K562 (cell line): ENCODE data around the gene STK33. TPM values are rescaled to one million over a fixed set of nuclear protein-coding genes. Genes with fewer than 3 reads are reported as not detected.

Source experiments
- ATAC-seq: fragments of 200-7000 bp; cut with Tn5 transposase; 3 replicates; pipeline ENCODE4 v1.9.1; 2020; ENCODE audit warnings: moderate library complexity
- BruUV-seq: library from RNA; stranded (reverse); fragments of 400-500 nt; replicated peaks from 2 replicates; lab custom pipeline; 2021; lab: Mats Ljungman, UMichigan
- CTCF ChIA-PET: fragments of 300-600 bp; formaldehyde crosslinking; extraction: SDS; loops from one replicate; lab custom pipeline; 2021; ENCODE audit warnings: low intra/inter-chr PET ratio; lab: Yijun Ruan, JAX
- POLR2A ChIA-PET: fragments of 300-600, 350-650 bp; sonication (Branson Sonifier 250); formaldehyde crosslinking; extraction: SDS; loops from one replicate; lab custom pipeline; 2021; ENCODE audit warnings: antibody characterized with exemption, inconsistent platforms; lab: Yijun Ruan, JAX
- DNase-seq, 4 experiments: peaks; one replicate each; pipeline versions ENCODE4 v3.0.0 to v3.0.0-alpha.2; 2011 to 2018; ENCODE audit warnings: low spot score in 3 of 4, mixed read lengths in 3 of 4; ENCODE audit errors: extremely low read depth in 1 of 4
- FAIRE-seq: peaks from 2 replicates; lab custom pipeline; 2011; peaks lifted over from hg19 to GRCh38; lab: Jason Lieb, UNC
- H2AFZ ChIP-seq: 2 replicates; pipeline ENCODE4 v1.6.0; 2011; ENCODE audit warnings: low read depth, low read length, control low read depth, inconsistent platforms
- H3K27ac ChIP-seq: fragments of 200-600 bp; 3 replicates; pipeline ENCODE4 v1.8.0; 2011; ENCODE audit warnings: low read depth, mild to moderate bottlenecking, control low read depth, inconsistent platforms, low read length, moderate library complexity, mixed read lengths; ENCODE audit errors: extremely low read depth
- H3K27me3 ChIP-seq, 2 experiments: fragments of 300-600 bp in 1 of 2; 2 replicates in 1 of 2; 3 replicates in 1 of 2; pipeline versions ENCODE4 v1.6.0 to v1.8.0; 2011; ENCODE audit warnings: inconsistent platforms in 2 of 2, low read length in 2 of 2, mild to moderate bottlenecking in 1 of 2, mixed read lengths in 1 of 2, moderate library complexity in 1 of 2; ENCODE audit not compliant: control insufficient read depth in 2 of 2, insufficient read depth in 2 of 2
- H3K36me3 ChIP-seq: fragments of 300-600 bp; 3 replicates; pipeline ENCODE4 v1.8.0; 2011; ENCODE audit warnings: mild to moderate bottlenecking, low read length, inconsistent platforms; ENCODE audit not compliant: control insufficient read depth, insufficient read depth
- H3K4me1 ChIP-seq, 2 experiments: fragments of 200-600 bp in 1 of 2; replicated peaks in 1 of 2; 2 replicates in 1 of 2; 3 replicates in 1 of 2; pipeline versions ENCODE4 v1.5.1 to v1.8.0; 2011; ENCODE audit warnings: inconsistent platforms in 2 of 2, low read length in 2 of 2, mild to moderate bottlenecking in 1 of 2, mixed read lengths in 1 of 2, moderate library complexity in 1 of 2; ENCODE audit not compliant: control insufficient read depth in 2 of 2, insufficient read depth in 2 of 2
- H3K4me2 ChIP-seq: 2 replicates; pipeline ENCODE4 v1.6.1; 2011; ENCODE audit warnings: low read length, control low read depth, inconsistent platforms, mixed read lengths; ENCODE audit not compliant: insufficient read depth
- H3K4me3 ChIP-seq: fragments of 200-600 bp; sonication (generic), shearing (Covaris generic); 2 replicates; pipeline ENCODE4 v1.5.1; 2016; ENCODE audit warnings: control low read depth, inconsistent platforms
- H3K79me2 ChIP-seq: fragments of 200-600 bp; 3 replicates; pipeline ENCODE4 v1.8.0; 2011; ENCODE audit warnings: low read length, inconsistent platforms; ENCODE audit not compliant: control insufficient read depth, insufficient read depth
- H3K9ac ChIP-seq, 2 experiments: 2 replicates each; pipeline versions ENCODE4 v1.6.0 to v1.6.1; 2011; ENCODE audit warnings: low read depth in 2 of 2, low read length in 2 of 2, control low read depth in 1 of 2, inconsistent platforms in 1 of 2, mild to moderate bottlenecking in 1 of 2, mixed read lengths in 1 of 2; ENCODE audit not compliant: insufficient read depth in 1 of 2
- H3K9me1 ChIP-seq: one replicate; pipeline ENCODE4 v1.6.0; 2011; ENCODE audit warnings: inconsistent platforms, mild to moderate bottlenecking, low read length, moderate library complexity; ENCODE audit not compliant: control insufficient read depth, insufficient read depth
- H3K9me3 ChIP-seq: replicated peaks from 2 replicates; pipeline ENCODE4 v1.5.1; 2011; ENCODE audit warnings: low read depth, low read length, inconsistent platforms; ENCODE audit not compliant: control insufficient read depth, insufficient read depth
- H4K20me1 ChIP-seq: replicated peaks from 2 replicates; pipeline ENCODE4 v1.6.1; 2011; ENCODE audit warnings: low read length, inconsistent platforms, mixed read lengths; ENCODE audit not compliant: control insufficient read depth, insufficient read depth
- BCOR ChIP-seq: fragments of 450-650 bp; IDR thresholded peaks from 2 replicates; pipeline ENCODE4 v1.6.1; 2016
- CHCHD3 ChIP-seq: fragments of 250-450 bp; sonication (Bioruptor Pico); IDR thresholded peaks from 2 replicates; pipeline ENCODE4 v2.1.2; 2022; ENCODE audit warnings: mild to moderate bottlenecking
- PHF21A ChIP-seq: fragments of 450-650 bp; IDR thresholded peaks from 2 replicates; pipeline ENCODE4 v1.6.1; 2017; ENCODE audit warnings: low read depth, borderline replicate concordance
- SP1 ChIP-seq: sonication (generic); formaldehyde crosslinking; IDR thresholded peaks from 2 replicates; pipeline ENCODE4 v1.8.1; 2022; ENCODE audit warnings: mild to moderate bottlenecking, missing genetic modification reagents
- TFAM ChIP-seq: fragments of 250-450 bp; sonication (Bioruptor Pico); conservative IDR thresholded peaks from 2 replicates; pipeline ENCODE4 v1.5.0; 2021; ENCODE audit warnings: mild to moderate bottlenecking, moderate library complexity
- ZNF75A ChIP-seq: fragments of 450-650 bp; formaldehyde crosslinking; IDR thresholded peaks from 2 replicates; pipeline ENCODE4 v1.4.0; 2020; ENCODE audit warnings: mild to moderate bottlenecking
- WGBS: fragments of 100-300 bp; shearing (Covaris generic); methylation state at CpG from one replicate; pipeline ENCODE4 v1.1.6; 2016; ENCODE audit warnings: low coverage, mixed read lengths; ENCODE audit not compliant: insufficient coverage; ENCODE audit errors: missing lambda C conversion rate; 5-methylcytosine and 5-hydroxymethylcytosine counted together
- in situ Hi-C: fragments of 300-500 bp; cut with MboI; formaldehyde crosslinking; loops from 4 replicates; pipeline ENCODE4 v1.15.0; 2018; ENCODE audit warnings: inconsistent platforms, mixed read lengths
- intact Hi-C: fragments of 100-400 bp; cut with micrococcal nuclease; formaldehyde crosslinking; loops from 2 replicates; pipeline ENCODE4 v1.14.2; 2022
- polyA plus RNA-seq, 8 experiments: library from polyadenylated mRNA; depleted of rRNA in 4 of 8; stranded (reverse) in 5 of 8; unstranded in 3 of 8; fragments of >200 nt; fragmentation: Nextera tagmentation in 2 of 8; fragmentation: Illumina TruSeq in 1 of 8; extraction: Ambion mirVana in 2 of 8; extraction: Trizol in 1 of 8; gene quantifications; 2 replicates each; pipeline versions ENCODE4 v1.2.1 to v1.2.3, GENCODE V29; 2011 to 2014; ENCODE audit warnings: inconsistent platforms in 1 of 8, missing spikeins in 1 of 8
- total RNA-seq, 7 experiments: library from RNA; depleted of rRNA in 6 of 7; stranded (reverse); fragments of >200 nt in 6 of 7; fragmentation: Illumina TruSeq in 2 of 7; extraction: Trizol in 2 of 7; gene quantifications; 2 replicates each; pipeline versions ENCODE4 v1.2.1 to v1.2.3, GENCODE V29; 2011 to 2021; ENCODE audit warnings: low replicate concordance in 1 of 7
- TF ChIP-seq, protein P1 (sequence below): fragments of 450-650 bp; formaldehyde crosslinking; IDR thresholded peaks from 2 replicates; pipeline ENCODE4 v1.4.0; 2020; ENCODE audit warnings: mild to moderate bottlenecking

Gene STK33
- total and polyA plus RNA-seq, 9 of the 15 experiments (the other 6 are each of a cell fraction or from before 2014, with no cell fraction given): not detected

DNA sequence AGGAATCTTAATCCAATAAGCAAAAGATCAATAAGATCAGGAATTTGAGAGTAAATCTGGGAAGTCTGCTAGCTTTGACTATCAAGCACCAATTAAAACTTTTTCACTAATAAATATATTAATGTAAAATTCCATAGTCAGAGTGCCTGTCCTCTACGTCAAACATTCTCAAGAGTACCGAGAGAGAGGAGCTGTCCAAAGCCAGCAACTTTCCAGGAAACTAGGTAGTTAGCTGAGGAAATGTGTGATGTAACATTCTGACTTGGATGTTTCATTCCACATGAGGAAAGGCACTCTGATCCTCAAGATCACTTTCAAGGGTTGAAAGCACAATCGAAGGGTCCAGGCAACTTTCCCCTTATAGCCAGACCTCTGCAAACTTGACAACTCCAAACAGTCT, 113.2 kb downstream of the STK33 start:
- Histone ChIP-seq H3K79me2 (no peaks in the 10 kb centered on the region), H2AFZ (no peak overlapping the region), H3K4me3 (no peak overlapping the region), H4K20me1 (no peaks in the 10 kb centered on the region), H3K9ac (no peak overlapping the region), H3K36me3 (no peaks in the 10 kb centered on the region), H3K27ac (no peak overlapping the region)
- in situ Hi-C loops: no loop called here
- no peak for DNase-seq
- ChIA-PET POLR2A (no interaction called here), CTCF (no interaction called here)
- TF ChIP-seq TFAM (CRISPR knock-in tag): no peak
- TF ChIP-seq SP1 (CRISPR knock-in tag): no peak
- no peak for TF ChIP-seq BCOR
- no peak for TF ChIP-seq PHF21A
- TF ChIP-seq ZNF75A (CRISPR knock-in tag): no peak
- TF ChIP-seq, protein P1, sequence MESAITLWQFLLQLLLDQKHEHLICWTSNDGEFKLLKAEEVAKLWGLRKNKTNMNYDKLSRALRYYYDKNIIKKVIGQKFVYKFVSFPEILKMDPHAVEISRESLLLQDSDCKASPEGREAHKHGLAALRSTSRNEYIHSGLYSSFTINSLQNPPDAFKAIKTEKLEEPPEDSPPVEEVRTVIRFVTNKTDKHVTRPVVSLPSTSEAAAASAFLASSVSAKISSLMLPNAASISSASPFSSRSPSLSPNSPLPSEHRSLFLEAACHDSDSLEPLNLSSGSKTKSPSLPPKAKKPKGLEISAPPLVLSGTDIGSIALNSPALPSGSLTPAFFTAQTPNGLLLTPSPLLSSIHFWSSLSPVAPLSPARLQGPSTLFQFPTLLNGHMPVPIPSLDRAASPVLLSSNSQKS (CRISPR knock-in tag): no peak
- TF ChIP-seq CHCHD3 (CRISPR knock-in tag): no peak
- TF ChIP-seq, all 486 proteins: peak for 0
- no peak for FAIRE-seq
- WGBS: 0% methylated on average over 3 of the region's 3 CpGs
- Histone ChIP-seq H3K4me1 (no peaks in the 10 kb centered on the region), H3K9me3 (no peaks in the 10 kb centered on the region), H3K9me1 (no peaks in the 10 kb centered on the region), H3K27me3 (no peaks in the 10 kb centered on the region; a peak in 1 of 5 replicates), H3K4me2 (no peak overlapping the region)
- no peak for ATAC-seq
- no TSS peak for BruUV-seq
- intact Hi-C loops: no loop called here
